ENCODE data around the gene BACE2.

- no peak for TF ChIP-seq HDGF (IDR thresholded peaks at IDR 0.05; ENCODE audit: borderline replicate concordance)
- no peak for TF ChIP-seq ZNF384 (IDR thresholded peaks at IDR 0.05)
- TF ChIP-seq TARDBP (IDR thresholded peaks at IDR 0.05): no peak
- TF ChIP-seq ARNT (IDR thresholded peaks at IDR 0.05): no peak
- no peak for TF ChIP-seq BHLHE40 (IDR thresholded peaks at IDR 0.05; ENCODE audit: borderline replicate concordance)
- TF ChIP-seq FOXM1 (IDR thresholded peaks at IDR 0.05; ENCODE audit: borderline replicate concordance): no peak
- no peak for TF ChIP-seq FOXA1 (IDR thresholded peaks at IDR 0.05)
Measured at GRCh38 chr21:41130883-41131282, 37.1 kb upstream of the BACE2 start.
